ENCODE measurements around the gene IAH1.

DNA sequence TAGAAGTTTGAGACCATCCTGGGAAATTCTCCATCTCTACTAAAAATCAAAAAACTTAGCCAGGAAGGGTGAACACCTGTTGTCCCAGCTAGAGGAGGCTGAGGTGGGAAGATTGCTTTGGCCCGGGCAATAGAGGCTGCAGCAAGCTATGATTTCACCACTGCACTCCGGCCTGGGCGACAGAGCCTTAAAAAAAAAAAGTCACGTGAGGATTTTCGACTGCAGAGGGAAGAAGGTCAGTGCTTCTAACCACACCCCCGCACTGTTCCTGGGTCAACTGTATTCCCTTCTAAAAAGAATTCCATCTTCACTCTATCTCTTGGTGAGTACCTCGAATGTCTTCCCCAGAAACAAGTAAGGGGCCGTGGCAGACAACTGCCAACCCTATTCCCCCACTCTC is 49.9 kb downstream of the IAH1 start:
- TF ChIP-seq, protein P1, sequence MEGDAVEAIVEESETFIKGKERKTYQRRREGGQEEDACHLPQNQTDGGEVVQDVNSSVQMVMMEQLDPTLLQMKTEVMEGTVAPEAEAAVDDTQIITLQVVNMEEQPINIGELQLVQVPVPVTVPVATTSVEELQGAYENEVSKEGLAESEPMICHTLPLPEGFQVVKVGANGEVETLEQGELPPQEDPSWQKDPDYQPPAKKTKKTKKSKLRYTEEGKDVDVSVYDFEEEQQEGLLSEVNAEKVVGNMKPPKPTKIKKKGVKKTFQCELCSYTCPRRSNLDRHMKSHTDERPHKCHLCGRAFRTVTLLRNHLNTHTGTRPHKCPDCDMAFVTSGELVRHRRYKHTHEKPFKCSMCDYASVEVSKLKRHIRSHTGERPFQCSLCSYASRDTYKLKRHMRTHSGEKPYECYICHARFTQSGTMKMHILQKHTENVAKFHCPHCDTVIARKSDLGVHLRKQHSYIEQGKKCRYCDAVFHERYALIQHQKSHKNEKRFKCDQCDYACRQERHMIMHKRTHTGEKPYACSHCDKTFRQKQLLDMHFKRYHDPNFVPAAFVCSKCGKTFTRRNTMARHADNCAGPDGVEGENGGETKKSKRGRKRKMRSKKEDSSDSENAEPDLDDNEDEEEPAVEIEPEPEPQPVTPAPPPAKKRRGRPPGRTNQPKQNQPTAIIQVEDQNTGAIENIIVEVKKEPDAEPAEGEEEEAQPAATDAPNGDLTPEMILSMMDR (conservative IDR thresholded peaks at IDR 0.05 in 1 of 2, IDR thresholded peaks at IDR 0.05 in 1 of 2; ENCODE audit: low read depth in 1 of 2, low read length in 2 of 2), result no peak
- no peak for TF ChIP-seq EZH2 (IDR thresholded peaks at IDR 0.05; ENCODE audit: low read length, missing control alignments)
